ENCODE results near the gene BPIFB2.

Gene BPIFB2

GRCh38 chr20:32967961-32968457, 39.5 kb upstream of the BPIFB2 start:
- no peak for DNase-seq (ENCODE audit: low read depth)
- no peak for TF ChIP-seq CTCF (conservative IDR thresholded peaks at IDR 0.05; ENCODE audit: low read length)
- no peak overlapping the region for H3K4me3 ChIP-seq (ENCODE audit: low read length)

- no peak for TF ChIP-seq CTCF (conservative IDR thresholded peaks at IDR 0.05; ENCODE audit: low read length)
- DNase-seq (ENCODE audit: low read depth) = no peak
- no peak overlapping the region for H3K4me3 ChIP-seq (ENCODE audit: low read length)
Measured at GRCh38 chr20:32968478-32969241, 38.8 kb upstream of the BPIFB2 start.

GRCh38 chr20:32969356-32970114, 38.0 kb upstream of the BPIFB2 start:
- H3K4me3 ChIP-seq (ENCODE audit: low read length) = no peak overlapping the region
- no peak for DNase-seq (ENCODE audit: low read depth)
- TF ChIP-seq CTCF (conservative IDR thresholded peaks at IDR 0.05; ENCODE audit: low read length) = no peak

- no peak for DNase-seq (ENCODE audit: low read depth)
- TF ChIP-seq CTCF (conservative IDR thresholded peaks at IDR 0.05; ENCODE audit: low read length) = no peak
- no peak overlapping the region for H3K4me3 ChIP-seq (ENCODE audit: low read length)
Measured at GRCh38 chr20:32970115-32970972, 37.2 kb upstream of the BPIFB2 start.

GRCh38 chr20:32970973-32971300, 36.6 kb upstream of the BPIFB2 start:
- TF ChIP-seq CTCF (conservative IDR thresholded peaks at IDR 0.05; ENCODE audit: low read length) = no peak
- no peak for DNase-seq (ENCODE audit: low read depth)
- H3K4me3 ChIP-seq (ENCODE audit: low read length) = no peak overlapping the region

GRCh38 chr20:32971703-32972161, 35.8 kb upstream of the BPIFB2 start:
- TF ChIP-seq CTCF (conservative IDR thresholded peaks at IDR 0.05; ENCODE audit: low read length) = no peak
- H3K4me3 ChIP-seq (ENCODE audit: low read length) = no peak overlapping the region
- no peak for DNase-seq (ENCODE audit: low read depth)

All from AG10803 (cell line).